H1 (cell line): Measurements from ENCODE around the gene ADCK2.

Experiments used
- ASH2L ChIP-seq: fragments of 200-600, 300-600 bp; sonication (generic); IDR thresholded peaks from one replicate; pipeline ENCODE4 v1.7.1; 2017; ENCODE audit warnings: low read length
- CHD1 ChIP-seq: IDR thresholded peaks from 2 replicates; pipeline ENCODE4 v1.6.1; 2012; ENCODE audit warnings: low read depth, low read length, improper control_type of control experiment
- CTCF ChIP-seq, 3 experiments: IDR thresholded peaks; 1 replicate in 2 of 3; 2 replicates in 1 of 3; pipeline versions ENCODE4 v1.5.1 to v1.6.1; 2011; ENCODE audit warnings: low read length in 3 of 3, mild to moderate bottlenecking in 3 of 3, inconsistent platforms in 2 of 3, low read depth in 1 of 3, moderate library complexity in 1 of 3; ENCODE audit not compliant: insufficient read depth in 1 of 3; ENCODE audit errors: control extremely low read depth in 1 of 3
- EZH2 ChIP-seq: fragments of 200-600 bp; sonication (generic); IDR thresholded peaks from 2 replicates; pipeline ENCODE4 v1.7.1; 2012; ENCODE audit warnings: low read depth, mild to moderate bottlenecking, moderate library complexity, low read length, inconsistent platforms; ENCODE audit not compliant: severe bottlenecking
- POLR2AphosphoS5 ChIP-seq: IDR thresholded peaks from 2 replicates; pipeline ENCODE4 v1.6.1; 2011; ENCODE audit warnings: low read depth, low read length
- RFX5 ChIP-seq: IDR thresholded peaks from 2 replicates; pipeline ENCODE4 v1.6.1; 2011; ENCODE audit warnings: low read depth, low read length, improper control_type of control experiment, borderline replicate concordance
- TAF1 ChIP-seq: IDR thresholded peaks from 2 replicates; pipeline ENCODE4 v1.6.1; 2011; ENCODE audit warnings: mild to moderate bottlenecking, low read depth, low read length

GRCh38 chr7:140683657-140684056 is 10.9 kb downstream of the ADCK2 start:
- TF ChIP-seq ASH2L (no peak), CTCF (IDR thresholded peaks at IDR 0.05; ENCODE audit: control extremely low read depth in 1 of 3, insufficient read depth in 1 of 3, low read depth in 1 of 3, low read length in 3 of 3) (no peak), POLR2AphosphoS5 (no peak), EZH2 (no peak), TAF1 (no peak), CHD1 (no peak), RFX5 (no peak)
